22Rv1 (cell line): ENCODE measurements around the gene MTHFD1L.

Experiments
- CTCF ChIP-seq: fragments of 450-650 bp; IDR thresholded peaks from 2 replicates; pipeline ENCODE4 v1.5.1; 2017; ENCODE audit warnings: mild to moderate bottlenecking
- ZFX ChIP-seq: fragments of 450-650 bp; IDR thresholded peaks from 2 replicates; pipeline ENCODE4 v1.6.1; 2017; ENCODE audit warnings: antibody characterized with exemption, borderline replicate concordance

GRCh38 chr6:150822932-150823331, 42.6 kb upstream of the MTHFD1L start:
- TF ChIP-seq CTCF, result no peak
- no peak for TF ChIP-seq ZFX
